ENCODE measurements around the gene SMG6. TPM values are rescaled to one million over a fixed set of nuclear protein-coding genes. Genes with fewer than 3 reads are reported as not detected.
"Not testable (repeated sequence)": the region's sequence is repeated elsewhere in the genome, so short reads cannot be mapped to it uniquely, and the experiment has no call there.

Gene SMG6
- total RNA-seq, 1 donor from 2014 or later = 31.6 TPM

DNA sequence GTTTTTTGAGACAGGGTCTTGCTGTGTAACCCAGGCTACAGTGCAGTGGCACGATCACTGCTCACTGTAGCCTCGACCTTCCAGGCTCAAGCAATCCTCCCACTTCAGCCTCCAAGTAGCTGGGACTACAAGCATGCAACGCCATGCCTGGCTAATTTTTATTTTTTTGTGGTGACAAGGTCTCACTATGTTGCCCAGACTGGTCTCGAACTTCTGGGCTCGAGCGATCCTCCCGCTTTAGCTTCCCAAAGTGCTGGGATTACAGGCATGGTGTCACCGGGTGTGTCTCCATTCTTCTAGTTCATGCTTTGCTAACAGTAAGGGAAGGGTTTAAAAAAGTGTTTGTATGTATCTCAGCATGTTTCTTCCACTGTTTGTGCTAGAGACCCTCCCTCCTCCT is 146.9 kb downstream of the SMG6 start:
- Mint-ChIP-seq H3K4me3 (no peak overlapping the region), H3K27ac (peak overlapping the region; percentile 47), H3K36me3 (ENCODE audit: low read depth) (peaks cover 35% of the 10 kb centered on the region), H3K9me3 (no peaks in the 10 kb centered on the region), H3K4me1 (peaks cover 33% of the 10 kb centered on the region), H3K27me3 (no peaks in the 10 kb centered on the region)
- no peak for DNase-seq
- intact Hi-C loops (cut with micrococcal nuclease) = loop anchor here (5.0 kb wide), 3 partner anchors 66 to 86 kb away; no protein-coding TSS in a partner anchor

DNA sequence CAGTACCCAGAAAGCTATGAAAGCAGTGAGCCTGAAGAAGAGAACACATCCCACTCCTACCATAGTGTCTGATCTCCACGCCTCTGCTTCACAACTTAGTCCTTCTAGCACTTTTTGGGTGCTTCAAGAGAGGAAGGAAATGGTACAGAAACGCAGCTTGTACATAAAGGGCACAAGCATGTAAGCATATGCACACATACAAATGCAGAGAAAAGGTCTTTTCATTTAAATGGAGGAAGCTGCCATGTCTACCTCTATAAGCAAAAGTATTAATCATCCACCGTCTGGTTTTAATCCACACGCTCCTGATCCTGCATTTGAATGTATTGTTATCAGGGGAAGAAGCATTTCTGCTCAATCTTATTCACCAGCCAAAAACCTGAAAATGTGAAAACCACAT is 148.0 kb downstream of the SMG6 start:
- peak overlapping the region; percentile 58 for H3K27ac Mint-ChIP-seq
- H3K36me3 Mint-ChIP-seq (ENCODE audit: low read depth) = peaks cover 34% of the 10 kb centered on the region
- intact Hi-C loops (cut with micrococcal nuclease) = loop anchor here (5.0 kb wide), 3 partner anchors 67 to 87 kb away; no protein-coding TSS in a partner anchor
- DNase-seq = no peak
- no peaks in the 10 kb centered on the region for H3K9me3 Mint-ChIP-seq
- peaks cover 34% of the 10 kb centered on the region for H3K4me1 Mint-ChIP-seq
- H3K27me3 Mint-ChIP-seq = no peaks in the 10 kb centered on the region
- H3K4me3 Mint-ChIP-seq = no peak overlapping the region

DNA sequence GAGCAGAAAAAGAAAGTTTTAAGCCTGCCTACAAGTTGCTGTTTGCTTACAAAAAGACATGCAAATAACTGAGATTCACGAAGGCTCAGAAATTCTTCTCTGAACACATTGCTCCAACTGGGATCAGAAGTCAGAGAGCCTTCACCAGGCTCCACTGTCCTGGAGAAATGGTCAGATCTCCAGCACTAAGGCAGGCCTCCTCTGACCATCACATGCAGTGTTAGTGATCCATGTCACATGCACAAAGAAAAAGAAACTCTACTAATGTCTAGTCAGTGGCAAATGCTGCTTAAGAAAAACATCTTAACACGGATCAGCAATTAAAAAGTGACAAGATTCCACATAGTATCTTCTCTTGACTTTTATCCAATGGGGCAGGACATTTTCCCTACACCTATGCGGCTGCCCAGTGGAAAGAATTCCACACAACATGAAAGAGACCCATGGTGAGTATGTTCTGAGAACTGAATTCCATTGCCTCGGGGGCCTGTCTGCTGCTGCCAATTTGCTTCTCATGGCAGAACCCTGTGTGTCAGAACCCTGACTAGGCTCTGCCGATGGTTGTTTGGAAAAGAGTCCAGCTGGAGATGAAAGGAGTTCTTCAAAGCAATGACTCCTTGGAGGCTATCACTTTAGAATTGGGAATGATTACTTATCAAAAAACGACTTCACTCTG is 152.1 kb downstream of the SMG6 start:
- peaks cover 13% of the 10 kb centered on the region for H3K4me1 Mint-ChIP-seq
- H3K27me3 Mint-ChIP-seq = no peaks in the 10 kb centered on the region
- no peak for DNase-seq
- intact Hi-C loops (cut with micrococcal nuclease) = no loop called here
- H3K27ac Mint-ChIP-seq = no peak overlapping the region
- H3K4me3 Mint-ChIP-seq = no peak overlapping the region
- H3K36me3 Mint-ChIP-seq (ENCODE audit: low read depth) = peaks cover 31% of the 10 kb centered on the region
- no peaks in the 10 kb centered on the region for H3K9me3 Mint-ChIP-seq

DNA sequence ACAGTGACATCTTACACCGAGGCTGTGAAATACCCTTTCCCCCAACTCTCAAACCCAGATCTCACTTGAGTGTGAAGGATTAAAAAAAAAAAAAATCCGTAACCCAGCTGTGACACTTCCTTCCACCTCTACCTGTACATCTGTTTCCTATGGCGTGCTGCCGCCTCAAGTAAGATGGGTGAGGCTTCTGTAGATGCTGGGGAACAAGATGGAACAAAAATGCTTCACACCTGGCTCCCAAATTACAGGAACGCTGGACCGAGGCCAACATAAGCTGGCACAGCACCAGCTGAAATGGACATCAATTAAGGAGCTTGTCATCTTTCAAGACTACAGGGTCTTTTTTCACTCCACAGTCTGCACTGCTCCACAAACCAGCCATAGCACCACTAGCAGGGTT is 152.8 kb downstream of the SMG6 start:
- H3K9me3 Mint-ChIP-seq = no peaks in the 10 kb centered on the region
- no peak overlapping the region for H3K4me3 Mint-ChIP-seq
- H3K4me1 Mint-ChIP-seq = peaks cover 15% of the 10 kb centered on the region
- H3K36me3 Mint-ChIP-seq (ENCODE audit: low read depth) = peaks cover 31% of the 10 kb centered on the region
- intact Hi-C loops (cut with micrococcal nuclease) = no loop called here
- DNase-seq = no peak
- H3K27me3 Mint-ChIP-seq = no peaks in the 10 kb centered on the region
- H3K27ac Mint-ChIP-seq = no peak overlapping the region

DNA sequence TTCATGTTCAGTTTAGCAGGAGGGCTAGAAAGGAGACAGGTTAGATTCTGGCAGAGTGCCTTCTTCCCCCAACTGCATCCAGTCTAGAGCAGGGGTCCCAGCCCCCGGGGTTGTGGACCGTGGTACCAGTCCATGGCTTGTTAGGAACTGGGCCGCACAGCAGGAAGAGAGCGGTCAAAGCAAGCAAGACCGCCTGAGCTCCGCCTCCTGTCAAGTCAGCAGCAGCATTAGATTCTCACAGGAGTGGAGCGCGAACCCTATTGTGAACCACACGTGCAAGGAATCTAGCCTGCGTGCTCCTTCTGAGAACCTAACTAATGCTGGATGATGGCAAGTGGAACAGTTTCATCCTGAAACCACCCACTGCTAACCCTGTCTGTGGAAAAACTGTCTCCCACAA is 153.7 kb downstream of the SMG6 start:
- H3K4me1 Mint-ChIP-seq = peaks cover 7% of the 10 kb centered on the region

DNA sequence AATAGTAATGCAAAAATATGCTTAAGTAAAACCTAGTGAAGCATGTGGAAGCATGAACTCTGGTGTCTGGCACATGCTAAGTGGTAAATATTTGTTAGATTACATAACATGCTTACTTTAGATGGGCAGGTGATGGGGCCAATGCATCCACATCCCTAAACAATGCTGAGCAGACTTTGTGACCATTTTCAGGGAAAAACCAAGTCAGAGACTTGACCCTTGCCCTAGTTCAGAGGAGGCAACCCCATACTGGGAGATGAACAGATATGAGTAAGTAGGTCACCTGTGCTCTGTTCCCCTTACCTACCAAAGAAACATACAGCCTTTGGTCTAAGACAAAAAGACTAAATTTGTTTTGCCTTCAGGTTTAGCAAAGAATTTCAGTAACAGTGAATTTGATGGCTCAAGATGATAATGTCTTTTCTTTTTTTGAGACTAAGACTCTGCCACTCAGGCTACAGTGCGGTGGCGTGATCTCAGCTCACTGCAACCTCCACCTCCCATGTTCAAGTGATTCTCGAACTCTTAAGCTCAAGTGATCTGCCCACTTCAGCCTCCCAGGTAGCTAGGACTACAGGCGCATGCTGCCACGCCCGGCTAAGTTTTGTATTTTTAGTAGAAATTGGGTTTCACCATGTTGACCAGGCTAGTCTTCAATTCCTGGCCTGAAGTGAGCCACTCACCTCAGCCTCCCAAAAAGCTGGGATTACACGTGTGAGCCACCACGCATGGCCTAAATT is 157.3 kb downstream of the SMG6 start:
- Mint-ChIP-seq H3K4me1 (peaks cover 10% of the 10 kb centered on the region), H3K27me3 (no peaks in the 10 kb centered on the region), H3K4me3 (no peak overlapping the region), H3K27ac (no peak overlapping the region), H3K9me3 (no peaks in the 10 kb centered on the region), H3K36me3 (ENCODE audit: low read depth) (peaks cover 24% of the 10 kb centered on the region)
- no peak for DNase-seq
- intact Hi-C loops (cut with micrococcal nuclease) = no loop called here

More for the DNA sequence above, 153.7 kb downstream of the SMG6 start:
- Mint-ChIP-seq H3K36me3 (ENCODE audit: low read depth) (peaks cover 26% of the 10 kb centered on the region), H3K9me3 (no peaks in the 10 kb centered on the region), H3K4me3 (no peak overlapping the region), H3K27ac (no peak overlapping the region), H3K27me3 (no peaks in the 10 kb centered on the region)
- intact Hi-C loops (cut with micrococcal nuclease) = no loop called here
- no peak for DNase-seq

DNA sequence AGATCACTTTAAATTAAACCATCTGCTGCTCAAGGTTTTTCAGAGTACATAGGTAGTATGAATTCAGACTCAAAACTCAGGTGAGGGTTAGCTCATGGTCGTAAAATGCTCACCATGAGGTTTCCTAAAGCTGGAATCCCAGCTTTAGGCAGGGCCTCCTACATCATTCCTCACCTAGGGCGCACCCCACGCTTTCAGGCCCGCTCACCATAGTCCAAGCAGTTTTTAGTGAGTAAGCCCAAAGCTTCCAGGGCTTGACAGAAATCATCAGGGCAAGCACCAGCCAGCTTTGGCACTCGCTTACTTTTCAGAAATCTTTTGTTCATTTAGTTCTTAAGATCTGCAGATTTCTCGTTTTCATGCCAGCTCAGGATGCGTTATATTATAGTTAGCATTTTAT is 158.9 kb downstream of the SMG6 start:
- Mint-ChIP-seq H3K4me3 (no peak overlapping the region), H3K27ac (no peak overlapping the region), H3K27me3 (no peaks in the 10 kb centered on the region), H3K4me1 (peaks cover 6% of the 10 kb centered on the region), H3K9me3 (no peaks in the 10 kb centered on the region), H3K36me3 (ENCODE audit: low read depth) (peaks cover 21% of the 10 kb centered on the region)
- no peak for DNase-seq
- intact Hi-C loops (cut with micrococcal nuclease) = no loop called here

DNA sequence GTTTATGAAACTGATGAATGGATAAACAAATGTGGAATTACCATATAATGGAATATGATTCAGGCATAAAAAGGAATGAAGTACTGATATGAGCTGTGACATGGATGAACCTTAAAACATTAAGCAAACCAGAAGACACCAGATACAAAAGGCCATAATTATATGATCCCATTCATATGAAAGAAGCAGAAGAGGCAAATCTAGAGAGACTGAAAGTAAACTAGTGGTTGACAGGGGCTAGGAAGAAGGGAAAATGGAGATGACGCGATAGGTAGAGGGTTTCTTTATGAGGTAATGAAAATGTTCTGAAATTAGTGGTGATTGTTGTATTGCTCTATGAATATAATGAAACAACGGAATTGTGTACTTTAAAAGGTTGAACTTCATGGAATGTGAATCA is 160.3 kb downstream of the SMG6 start:
- Mint-ChIP-seq H3K27me3 (no peaks in the 10 kb centered on the region), H3K36me3 (ENCODE audit: low read depth) (peaks cover 14% of the 10 kb centered on the region), H3K9me3 (no peaks in the 10 kb centered on the region), H3K4me3 (no peak overlapping the region), H3K27ac (no peak overlapping the region), H3K4me1 (peaks cover 14% of the 10 kb centered on the region)
- intact Hi-C loops (cut with micrococcal nuclease) = no loop called here
- DNase-seq = no peak

DNA sequence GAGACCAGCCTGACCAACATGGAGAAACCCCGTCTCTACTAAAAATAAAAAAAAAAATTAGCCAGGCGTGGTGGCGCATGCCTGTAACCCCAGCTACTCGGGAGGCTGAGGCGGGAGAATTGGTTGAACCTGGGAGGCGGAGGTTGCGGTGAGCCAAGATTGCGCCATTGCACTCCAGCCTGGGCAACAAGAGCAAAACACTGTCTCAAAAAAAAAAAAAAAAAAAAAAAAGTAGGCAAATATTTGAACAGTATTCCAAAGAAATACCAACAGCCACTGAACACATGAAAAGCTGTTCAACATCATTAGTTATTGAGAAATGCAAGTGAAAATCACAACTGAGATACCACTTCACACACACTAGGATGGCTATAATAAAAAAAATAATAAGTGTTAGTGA is 160.9 kb downstream of the SMG6 start:
- Mint-ChIP-seq H3K4me1 (peaks cover 20% of the 10 kb centered on the region), H3K36me3 (ENCODE audit: low read depth) (peaks cover 14% of the 10 kb centered on the region)
- intact Hi-C loops (cut with micrococcal nuclease); DNase-seq; H3K9me3 Mint-ChIP-seq; H3K27ac Mint-ChIP-seq; H3K27me3 Mint-ChIP-seq; H3K4me3 Mint-ChIP-seq: not testable (repeated sequence)

DNA sequence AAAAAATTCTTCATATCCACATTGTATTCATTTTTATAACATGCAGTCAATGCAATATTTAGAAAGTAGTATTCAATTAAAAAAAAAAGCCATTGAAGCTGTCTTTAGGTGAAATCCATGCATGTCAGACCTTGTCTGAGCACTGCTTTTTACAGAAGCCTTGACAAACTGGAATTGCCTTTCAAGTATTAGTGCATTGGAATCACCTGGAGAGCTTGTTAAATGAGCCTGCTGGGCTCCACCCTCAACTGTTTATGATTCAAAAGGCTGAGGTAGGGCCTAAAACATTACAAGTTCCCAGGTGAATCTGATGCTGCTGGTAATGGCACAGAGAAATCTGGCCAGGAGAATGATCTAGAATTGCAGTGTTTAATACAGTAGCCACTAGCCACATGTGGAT is 162.9 kb downstream of the SMG6 start:
- no peak overlapping the region for H3K27ac Mint-ChIP-seq
- H3K27me3 Mint-ChIP-seq = no peaks in the 10 kb centered on the region
- peaks cover 20% of the 10 kb centered on the region for H3K36me3 Mint-ChIP-seq (ENCODE audit: low read depth)
- no peak overlapping the region for H3K4me3 Mint-ChIP-seq
- peaks cover 21% of the 10 kb centered on the region for H3K4me1 Mint-ChIP-seq
- intact Hi-C loops (cut with micrococcal nuclease) = no loop called here
- DNase-seq = no peak
- no peaks in the 10 kb centered on the region for H3K9me3 Mint-ChIP-seq

DNA sequence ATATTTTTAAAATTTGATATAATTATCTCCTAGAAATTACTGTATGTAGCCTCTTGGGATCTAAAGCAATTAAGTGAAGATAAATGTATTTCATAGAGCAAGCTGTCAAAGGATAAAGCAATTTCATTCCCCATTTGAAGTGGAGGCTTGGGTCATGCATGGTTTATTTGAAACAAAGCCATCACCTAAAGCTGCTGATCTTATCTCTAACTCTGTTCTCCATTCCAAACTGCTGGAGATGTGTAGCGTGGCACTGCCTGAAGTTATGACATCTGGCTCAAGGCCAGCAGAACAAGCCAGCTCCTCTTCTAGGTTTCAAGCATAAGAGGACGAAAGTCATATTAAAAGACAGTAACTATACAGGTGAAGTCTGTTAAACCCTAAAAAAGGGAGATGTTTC is 164.8 kb downstream of the SMG6 start:
- H3K27ac Mint-ChIP-seq = no peak overlapping the region
- no peak for DNase-seq
- peaks cover 13% of the 10 kb centered on the region for H3K36me3 Mint-ChIP-seq (ENCODE audit: low read depth)
- intact Hi-C loops (cut with micrococcal nuclease) = loop anchor here (5.0 kb wide), 1 partner anchor 34 kb away; no protein-coding TSS in a partner anchor
- H3K4me1 Mint-ChIP-seq = peaks cover 22% of the 10 kb centered on the region
- H3K9me3 Mint-ChIP-seq = no peaks in the 10 kb centered on the region
- no peak overlapping the region for H3K4me3 Mint-ChIP-seq
- no peaks in the 10 kb centered on the region for H3K27me3 Mint-ChIP-seq

DNA sequence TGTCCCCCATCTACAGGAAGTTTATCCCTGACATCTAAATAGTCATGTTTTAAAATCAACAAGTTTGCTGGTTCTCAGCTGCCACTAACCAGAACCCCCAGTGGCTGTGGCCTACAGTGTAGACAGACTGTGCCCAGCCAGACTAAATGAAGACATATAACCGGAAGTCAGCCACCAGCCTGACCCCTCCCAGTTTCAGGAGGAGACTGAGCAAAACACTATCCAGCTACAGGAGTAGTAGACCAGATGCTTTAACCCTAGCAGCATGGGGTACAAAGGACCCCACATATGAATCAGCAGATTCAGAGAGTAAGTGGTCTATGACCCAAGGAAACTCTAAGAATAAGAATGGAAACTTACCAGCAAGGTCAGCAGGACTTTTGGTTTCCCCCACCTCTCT is 165.3 kb downstream of the SMG6 start:
- intact Hi-C loops (cut with micrococcal nuclease) = loop anchor here (5.0 kb wide), 1 partner anchor 34 kb away; no protein-coding TSS in a partner anchor
- no peaks in the 10 kb centered on the region for H3K27me3 Mint-ChIP-seq
- peak overlapping the region; percentile 49 for H3K4me3 Mint-ChIP-seq
- H3K9me3 Mint-ChIP-seq = no peaks in the 10 kb centered on the region
- peak; percentile 75 for DNase-seq
- peaks cover 12% of the 10 kb centered on the region for H3K36me3 Mint-ChIP-seq (ENCODE audit: low read depth)
- H3K27ac Mint-ChIP-seq = peak overlapping the region; percentile 69
- H3K4me1 Mint-ChIP-seq = peaks cover 21% of the 10 kb centered on the region

DNA sequence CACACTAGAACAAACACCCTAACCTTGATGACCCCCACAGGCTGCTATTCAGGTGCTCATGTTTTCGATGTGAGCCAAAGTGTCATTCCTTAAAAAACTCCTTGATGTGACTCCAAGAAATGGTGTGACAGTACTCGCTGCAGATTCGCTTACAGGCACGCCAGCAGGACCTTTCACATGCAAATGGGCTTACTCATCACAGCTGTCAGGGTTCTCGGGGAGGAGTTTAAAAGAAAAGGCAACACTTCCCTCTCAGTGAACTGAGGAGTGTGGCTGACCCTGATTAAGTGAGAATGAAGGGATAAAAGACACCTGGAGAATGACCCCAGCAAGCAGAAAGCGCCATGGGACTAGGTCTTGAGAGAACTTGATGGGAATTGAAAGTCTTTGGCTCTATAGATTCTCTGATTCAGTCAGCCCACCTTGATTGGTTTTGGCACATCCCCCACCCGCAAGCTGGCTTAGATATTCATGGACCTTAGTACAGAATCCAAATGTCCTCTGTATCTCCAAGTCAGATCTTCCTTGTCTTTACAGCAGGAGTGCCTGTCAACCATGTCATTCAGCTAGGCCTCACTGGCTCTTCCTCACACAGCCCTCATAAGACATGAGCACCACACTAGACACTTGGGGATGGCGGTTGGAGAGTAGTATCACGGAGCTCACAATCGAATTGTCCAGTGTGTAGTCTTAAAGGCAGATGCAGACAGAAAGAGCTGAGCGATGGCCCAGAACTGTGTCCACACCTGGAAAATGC is 166.1 kb downstream of the SMG6 start:
- H3K4me3 Mint-ChIP-seq = no peak overlapping the region
- DNase-seq = no peak
- H3K9me3 Mint-ChIP-seq = no peaks in the 10 kb centered on the region
- H3K27ac Mint-ChIP-seq = no peak overlapping the region
- H3K36me3 Mint-ChIP-seq (ENCODE audit: low read depth) = peaks cover 10% of the 10 kb centered on the region
- peaks cover 19% of the 10 kb centered on the region for H3K4me1 Mint-ChIP-seq
- no peaks in the 10 kb centered on the region for H3K27me3 Mint-ChIP-seq
- intact Hi-C loops (cut with micrococcal nuclease) = loop anchor here (5.0 kb wide), 1 partner anchor 35 kb away; no protein-coding TSS in a partner anchor

DNA sequence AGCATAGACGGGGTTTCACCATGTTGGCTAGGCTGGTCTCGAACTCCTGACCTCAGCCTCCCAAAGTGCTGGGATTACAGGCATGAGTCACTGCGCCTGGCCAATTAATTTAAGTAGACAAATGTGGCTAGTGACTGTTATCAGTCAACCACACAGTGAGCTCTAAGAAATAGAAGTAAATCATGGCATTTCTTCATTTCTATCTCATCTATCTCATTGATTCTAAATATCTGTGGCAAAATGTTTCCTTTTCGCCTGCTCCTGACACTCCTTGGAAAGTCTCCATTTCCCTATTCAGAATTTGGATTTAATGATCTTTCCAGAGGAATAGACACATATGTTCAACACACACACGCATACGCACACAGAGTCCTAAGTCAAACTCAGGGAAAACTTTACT is 167.3 kb downstream of the SMG6 start:
- no peak for DNase-seq
- Mint-ChIP-seq H3K9me3 (no peaks in the 10 kb centered on the region), H3K27me3 (no peaks in the 10 kb centered on the region), H3K4me3 (no peak overlapping the region), H3K4me1 (peaks cover 19% of the 10 kb centered on the region), H3K27ac (no peak overlapping the region), H3K36me3 (ENCODE audit: low read depth) (peaks cover 11% of the 10 kb centered on the region)
- intact Hi-C loops (cut with micrococcal nuclease) = loop anchor here (5.0 kb wide), 1 partner anchor 36 kb away; no protein-coding TSS in a partner anchor

Data from activated CD4-positive, alpha-beta T cell treated with anti-CD3 and anti-CD28 coated beads, Interleukin-2, amount 10 ng/mL, durations not matched to agents 24 days and 14 days (primary cell).